Measurements from ENCODE around the gene TSHZ3.

Gene TSHZ3

DNA sequence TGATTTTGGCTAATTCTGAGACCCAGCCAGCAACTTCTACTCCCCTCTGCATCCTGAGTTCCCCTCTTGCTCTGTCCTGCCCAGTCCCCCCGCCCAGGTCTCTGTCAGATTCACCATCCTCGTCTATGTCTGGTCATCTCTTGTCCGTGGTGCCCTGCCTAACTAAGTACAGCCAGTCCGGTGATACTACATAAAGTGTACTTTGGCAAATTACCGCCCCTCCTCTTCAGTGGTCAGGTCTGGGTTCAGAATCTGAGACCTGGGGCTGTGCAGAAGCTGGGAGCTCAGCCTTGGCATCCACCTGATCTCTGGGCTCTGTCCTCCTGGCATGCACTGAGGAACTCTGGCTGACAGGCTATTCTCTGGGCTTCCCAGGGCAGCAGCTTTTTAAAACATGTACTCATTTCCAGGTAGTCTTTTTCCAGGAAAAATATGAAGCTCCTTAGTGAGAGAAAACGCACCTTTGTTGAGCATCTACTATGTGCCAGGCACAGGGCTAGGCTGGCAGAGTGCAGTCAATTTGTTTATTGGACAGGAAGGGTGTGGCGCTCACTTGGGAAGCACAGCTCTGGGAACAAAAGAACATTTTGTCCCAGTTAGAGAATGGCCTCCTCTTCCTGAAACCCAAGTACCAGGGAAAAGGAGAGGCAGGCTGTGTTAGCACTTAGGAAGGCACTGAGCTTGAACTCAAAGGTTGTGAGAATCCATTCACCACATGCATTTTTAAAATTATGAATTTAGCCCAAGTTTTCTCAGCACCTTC is 88.9 kb downstream of the TSHZ3 start:
- DNase-seq = no peak

DNA sequence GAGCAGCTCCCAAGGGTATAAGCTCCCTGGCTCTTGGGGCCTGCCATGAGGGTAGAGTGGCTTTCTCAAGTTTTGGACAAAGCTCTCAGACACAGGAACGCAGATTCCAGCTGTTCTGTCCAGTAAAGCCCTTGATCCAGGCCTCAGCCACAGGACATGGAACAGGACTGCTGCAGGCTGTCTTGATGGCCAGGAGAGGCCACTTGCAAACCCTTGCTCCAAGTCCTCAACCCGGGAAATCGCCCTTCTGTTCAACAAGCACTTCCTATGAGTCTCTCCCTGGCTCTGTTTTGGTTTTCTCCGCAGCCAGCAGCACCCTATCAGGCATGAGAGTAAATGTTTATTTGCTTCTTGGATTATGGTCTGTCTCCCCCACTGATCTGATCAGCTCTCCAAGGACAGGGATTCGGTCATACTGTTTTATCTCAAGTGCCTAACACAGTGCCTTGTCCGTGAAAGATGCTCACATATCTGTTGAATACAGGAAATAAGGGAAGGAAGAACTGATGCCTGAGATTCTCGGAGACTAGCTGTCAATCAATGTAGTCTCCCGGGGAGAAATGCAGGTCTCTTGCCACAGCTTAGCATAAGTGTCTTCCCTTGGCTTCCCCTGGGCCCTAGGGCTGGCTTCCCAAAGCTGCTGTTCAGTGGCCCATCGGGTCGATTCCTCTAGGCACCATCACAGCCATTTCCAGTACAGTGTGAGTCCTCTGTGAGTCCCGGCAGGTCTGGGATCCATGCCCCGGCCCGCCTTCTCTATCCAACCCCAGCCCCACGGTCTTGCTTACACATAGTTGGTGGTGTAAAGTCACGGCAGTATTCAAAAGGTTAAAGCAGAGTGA is 90.8 kb downstream of the TSHZ3 start:
- no peak for DNase-seq

DNA sequence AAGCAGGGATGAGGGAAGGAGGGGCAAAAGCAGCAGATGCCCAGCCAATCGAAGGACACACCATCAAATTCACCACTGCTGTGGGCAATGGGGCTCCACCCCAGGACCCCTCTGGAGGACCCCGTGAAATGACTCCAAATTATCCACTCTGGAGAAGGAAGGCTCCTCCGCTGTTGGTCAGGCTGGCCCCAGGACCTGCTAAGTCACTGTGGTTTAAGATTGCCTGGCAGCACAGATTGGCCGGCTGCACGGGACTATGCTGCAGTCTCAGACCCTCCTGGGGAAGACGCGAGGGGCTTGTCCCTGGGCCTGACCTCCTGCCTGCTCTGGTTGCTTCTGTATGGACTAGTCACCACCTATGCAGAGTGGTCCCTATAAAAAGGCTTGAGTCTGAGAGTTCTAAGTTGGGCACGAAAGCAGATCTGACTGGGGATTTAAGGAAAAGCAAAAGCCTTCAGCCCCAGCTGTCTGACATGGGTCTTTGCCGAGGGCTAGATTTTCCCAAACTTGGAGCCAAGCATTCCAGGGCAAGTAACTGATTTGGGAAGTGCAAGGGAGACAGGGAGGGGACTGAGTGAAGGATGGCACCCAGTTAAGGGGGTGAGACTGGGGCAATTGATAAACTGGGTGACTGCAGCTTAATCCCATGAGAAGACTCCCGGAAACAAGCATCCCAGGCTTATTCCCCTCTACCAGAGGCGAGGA is 91.7 kb downstream of the TSHZ3 start:
- no peak for DNase-seq

DNA sequence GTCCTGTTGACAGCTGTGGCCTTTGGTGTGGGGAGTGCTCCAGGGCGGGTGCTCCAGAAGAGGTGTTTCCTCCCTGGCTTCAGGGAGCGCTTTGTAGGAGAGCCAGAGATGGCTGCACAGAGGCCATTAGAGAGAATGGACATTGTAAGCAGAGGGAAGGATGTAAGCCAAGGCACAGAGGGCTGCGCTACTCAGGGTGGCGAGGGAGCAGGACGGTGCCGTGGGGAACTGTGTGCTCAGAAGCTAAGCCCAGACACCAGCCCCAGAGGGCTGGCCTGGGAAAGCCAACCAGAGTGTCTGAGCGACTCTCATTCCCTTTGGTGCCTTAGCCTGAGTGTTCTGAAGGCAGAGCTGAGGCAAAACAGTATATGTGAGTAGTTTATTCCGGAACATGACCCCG is 92.2 kb downstream of the TSHZ3 start:
- DNase-seq = no peak

DNA sequence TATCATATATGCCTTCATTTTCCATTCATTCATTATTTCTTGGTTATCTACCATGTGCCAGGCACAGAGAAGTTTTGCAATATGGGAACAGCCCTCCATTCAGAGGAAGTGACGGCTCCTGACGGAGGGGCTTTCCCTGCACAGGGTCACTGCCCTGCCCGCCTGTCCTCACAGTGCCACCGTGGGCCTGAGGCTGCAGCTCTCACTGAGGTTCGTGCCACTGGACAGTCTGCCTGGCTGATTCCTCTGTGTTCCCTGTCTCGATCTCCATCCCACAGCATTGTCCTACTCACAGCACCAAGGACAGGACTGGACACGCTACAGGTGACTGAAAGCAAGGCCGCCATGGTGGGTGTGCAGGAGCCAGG is 92.7 kb downstream of the TSHZ3 start:
- no peak for DNase-seq

DNA sequence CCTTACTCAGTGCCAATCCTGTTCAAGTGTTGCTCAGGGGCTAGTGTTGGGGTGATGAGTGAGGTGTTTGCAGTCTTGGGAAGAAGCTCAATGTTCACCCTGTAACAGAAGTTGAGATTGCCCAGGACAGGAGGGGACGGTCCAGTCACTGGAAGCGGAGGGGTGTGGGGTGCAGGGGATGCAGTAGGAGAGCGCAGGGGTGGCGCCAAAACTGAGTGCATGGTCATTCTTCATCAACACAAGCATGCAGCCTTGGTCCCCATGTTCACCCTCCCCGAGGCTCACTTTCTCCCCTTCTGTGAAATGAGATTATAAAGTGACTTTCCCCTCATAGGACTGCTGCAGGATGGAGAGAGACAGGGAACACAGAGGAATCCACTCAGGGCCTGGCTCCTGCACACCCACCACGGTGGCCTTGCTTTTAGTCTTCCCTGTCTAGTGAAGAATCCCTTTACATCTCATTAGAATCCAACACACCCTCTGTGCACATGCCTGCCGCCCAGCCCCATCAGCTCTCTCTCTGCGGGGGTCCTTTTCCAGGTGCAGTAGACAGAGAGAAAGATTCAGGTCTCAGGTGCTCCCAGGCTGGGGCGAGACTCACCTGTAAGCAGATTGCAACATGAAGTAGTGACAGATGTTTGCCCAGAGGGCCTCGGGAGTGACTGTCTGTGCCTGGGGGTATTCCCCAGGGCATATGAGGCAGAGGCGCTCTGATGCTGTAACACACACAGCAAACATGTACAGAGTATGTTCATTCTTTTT is 93.2 kb downstream of the TSHZ3 start:
- no peak for DNase-seq

DNA sequence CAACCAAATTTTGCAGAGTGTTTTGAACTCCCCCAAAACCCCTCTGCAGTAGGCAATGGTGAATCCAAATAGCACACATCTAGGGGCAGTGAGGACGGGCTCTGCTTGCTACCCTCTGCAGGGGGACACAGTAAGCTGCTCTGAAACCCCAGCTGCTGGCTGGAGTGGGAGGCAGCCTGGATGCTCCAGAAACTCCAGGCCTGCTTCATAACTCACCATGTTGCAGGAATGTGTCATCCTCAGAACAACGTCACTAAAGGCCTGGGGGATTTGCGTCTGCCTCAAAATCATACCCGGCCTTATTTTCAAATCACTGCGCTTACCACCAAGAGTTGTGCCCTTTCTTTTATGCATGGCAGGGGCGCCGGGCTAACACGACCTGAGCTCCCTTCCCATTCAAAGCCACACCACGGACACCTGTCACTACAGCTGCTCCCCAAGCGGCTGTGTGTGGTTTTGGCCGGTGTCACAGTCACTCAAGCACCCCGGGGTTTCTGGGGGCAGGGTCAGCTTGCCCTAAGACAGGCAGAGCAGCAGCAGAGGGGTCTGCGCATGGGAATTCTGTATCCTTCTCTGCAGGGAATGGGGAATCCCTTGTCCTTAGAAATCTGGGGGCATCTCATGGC is 93.9 kb downstream of the TSHZ3 start:
- DNase-seq = no peak

DNA sequence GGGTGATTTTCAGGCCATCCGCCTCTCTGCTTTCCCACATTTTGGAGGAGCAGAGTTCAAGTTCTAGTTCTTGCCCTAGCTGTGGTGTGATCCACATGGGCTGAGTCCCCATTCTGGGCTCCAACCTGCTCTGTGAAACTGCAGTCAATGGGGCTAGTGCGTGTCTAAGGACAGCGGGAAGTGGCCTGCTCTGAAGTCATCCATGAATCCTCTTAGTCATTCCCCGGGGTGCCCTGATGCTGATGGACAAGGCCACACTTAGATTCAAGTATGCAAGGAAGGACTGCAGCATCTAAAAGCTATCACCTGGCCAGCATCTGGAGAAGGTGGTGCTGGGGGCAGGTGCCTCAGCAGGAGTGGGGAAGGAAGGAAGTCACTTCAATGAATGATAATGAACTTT is 94.6 kb downstream of the TSHZ3 start:
- DNase-seq = no peak

DNA sequence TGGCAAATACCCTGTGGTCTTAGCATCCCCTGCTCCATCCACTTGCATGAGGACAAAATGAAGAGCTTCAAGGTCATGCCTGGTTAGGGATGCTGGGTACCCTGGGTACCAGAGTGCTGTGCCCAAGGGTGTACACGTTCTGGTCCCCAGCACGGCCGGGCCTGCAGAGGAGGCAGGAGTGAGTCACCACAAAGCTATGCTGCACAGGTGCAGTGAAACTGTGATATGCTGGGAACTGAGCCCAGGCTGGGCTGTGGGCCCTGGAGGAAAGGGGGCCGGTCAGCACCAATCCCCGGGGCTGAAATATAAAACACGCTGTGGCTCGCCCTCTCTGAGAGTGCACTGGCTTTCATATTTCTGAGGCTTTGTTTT is 95.1 kb downstream of the TSHZ3 start:
- no peak for DNase-seq

DNA sequence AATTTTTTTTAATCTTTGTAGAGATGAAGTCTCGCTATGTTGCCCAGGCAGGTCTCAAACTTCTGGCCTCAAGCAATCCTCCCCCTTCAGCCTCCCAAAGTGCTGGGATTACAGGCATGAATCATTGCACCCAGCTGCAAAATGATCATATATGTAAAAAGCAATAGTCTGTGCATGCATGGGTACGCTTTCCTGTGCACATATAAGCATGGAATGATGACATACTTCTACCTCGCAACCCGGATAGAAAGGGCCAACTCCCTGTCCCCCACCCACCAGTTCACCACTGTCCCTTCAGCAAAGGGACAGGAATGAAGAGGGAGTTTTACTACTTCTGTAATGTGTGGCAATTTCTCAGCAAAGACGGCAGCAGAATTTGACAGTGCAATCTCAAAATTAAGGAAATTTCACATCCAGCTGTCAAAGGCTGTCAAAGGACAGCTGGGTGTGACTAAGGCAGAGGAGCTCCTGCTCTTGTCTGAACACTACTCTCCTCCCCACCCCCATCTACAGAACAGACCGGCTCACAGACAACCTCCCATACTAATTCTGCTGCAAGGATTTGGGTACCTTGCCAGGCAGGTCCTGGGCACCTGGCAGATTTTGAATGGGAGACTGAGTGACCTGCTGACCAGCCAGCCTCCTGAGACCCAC is 95.6 kb downstream of the TSHZ3 start:
- DNase-seq = no peak

DNA sequence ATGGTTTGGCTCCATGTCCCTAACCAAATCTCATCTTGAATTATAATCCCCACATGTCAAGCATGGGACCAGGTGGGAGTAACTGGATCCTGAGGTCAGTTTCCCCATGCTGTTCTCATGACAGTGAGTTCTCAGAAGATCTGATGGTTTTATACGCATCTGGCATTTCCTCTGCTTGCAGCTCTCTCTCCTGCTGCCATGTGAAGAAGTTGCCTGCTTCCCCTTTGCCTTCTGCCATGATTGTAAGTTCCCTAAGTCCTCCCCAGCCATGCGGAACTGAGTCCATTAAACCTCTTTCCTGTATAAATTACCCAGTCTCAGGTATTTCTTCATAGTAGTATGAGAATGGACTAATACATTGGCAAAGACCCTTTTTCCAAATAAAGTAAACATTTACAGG is 96.8 kb downstream of the TSHZ3 start:
- DNase-seq = no peak

DNA sequence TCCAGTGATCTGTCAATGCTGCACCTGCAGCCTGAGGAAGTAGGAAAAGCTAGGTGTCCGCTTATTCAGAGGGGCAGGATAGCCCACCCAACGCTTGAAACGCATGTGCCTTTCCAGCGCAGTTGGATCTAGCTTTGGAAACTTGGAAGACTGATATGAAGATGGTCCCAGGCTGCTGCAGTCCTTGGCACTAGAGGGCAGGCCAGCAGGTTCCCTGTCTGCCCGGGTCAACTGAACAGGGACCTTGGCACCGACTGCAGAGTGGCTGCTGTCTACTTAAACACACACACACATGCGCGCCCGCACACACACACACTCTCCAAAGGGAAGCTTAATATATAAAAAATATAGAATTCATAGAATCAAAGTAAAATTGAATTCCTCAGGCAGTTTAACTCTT is 100.0 kb downstream of the TSHZ3 start:
- no peak for DNase-seq

DNA sequence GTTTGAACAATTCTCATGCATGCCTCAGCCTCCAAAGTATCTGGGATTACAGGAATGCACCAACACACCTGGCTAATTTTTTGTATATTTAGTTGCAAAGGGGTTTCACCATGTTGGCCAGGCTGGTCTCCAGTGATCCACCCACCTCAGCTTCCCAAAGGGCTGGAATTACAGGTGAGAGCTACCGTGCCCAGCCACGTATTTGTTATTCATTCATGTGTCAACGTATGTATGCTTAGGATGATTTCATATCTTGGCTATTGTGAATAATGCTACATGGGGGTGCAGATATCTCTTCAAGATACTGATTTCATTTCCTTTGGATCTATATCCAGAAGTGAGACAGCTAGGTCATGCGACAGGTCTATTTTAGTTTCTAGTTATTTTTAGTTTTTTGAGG is 113.4 kb downstream of the TSHZ3 start:
- DNase-seq = no peak

DNA sequence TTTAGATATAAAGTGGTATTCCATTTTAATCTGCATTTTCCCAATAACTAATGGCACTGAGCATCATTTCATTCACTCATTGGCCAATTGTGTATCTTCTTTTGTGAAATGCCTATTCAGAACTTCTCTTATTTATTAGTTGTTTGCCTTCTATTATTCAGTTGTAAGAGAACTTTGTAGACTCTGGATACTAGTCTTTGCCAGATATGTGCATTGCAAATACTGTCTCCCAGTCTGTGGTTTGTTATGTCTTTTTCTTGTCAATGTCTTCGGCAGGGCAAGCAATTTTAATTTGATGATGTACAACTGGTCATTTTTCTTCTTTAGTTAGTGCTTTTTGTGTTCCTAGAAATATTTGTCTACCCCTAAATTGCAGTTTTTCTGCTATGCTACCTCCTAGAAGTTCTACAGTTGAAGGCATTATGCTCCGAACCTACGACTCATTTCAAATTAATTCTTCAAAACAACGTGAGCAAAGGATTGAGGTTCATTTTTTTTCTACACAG is 115.9 kb downstream of the TSHZ3 start:
- no peak for DNase-seq

DNA sequence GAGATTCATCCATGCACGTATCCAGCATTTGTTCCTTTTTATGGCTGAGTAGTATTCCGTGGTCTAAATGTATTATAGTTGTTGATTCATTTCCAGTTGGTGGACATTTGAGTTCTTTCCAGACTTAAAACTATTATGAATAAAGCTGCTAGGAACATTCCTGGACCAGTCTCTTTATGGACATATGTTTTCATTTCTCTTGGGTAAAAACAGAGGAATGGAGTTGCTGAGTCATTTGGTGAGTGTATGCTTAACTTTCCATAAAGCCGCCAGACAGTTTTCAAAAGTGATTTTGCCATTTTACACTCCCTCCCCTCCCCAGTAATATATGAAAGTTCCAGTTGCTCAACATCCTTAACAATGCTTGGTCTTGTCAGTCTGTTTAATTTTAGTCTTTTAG is 116.4 kb downstream of the TSHZ3 start:
- DNase-seq = no peak

DNA sequence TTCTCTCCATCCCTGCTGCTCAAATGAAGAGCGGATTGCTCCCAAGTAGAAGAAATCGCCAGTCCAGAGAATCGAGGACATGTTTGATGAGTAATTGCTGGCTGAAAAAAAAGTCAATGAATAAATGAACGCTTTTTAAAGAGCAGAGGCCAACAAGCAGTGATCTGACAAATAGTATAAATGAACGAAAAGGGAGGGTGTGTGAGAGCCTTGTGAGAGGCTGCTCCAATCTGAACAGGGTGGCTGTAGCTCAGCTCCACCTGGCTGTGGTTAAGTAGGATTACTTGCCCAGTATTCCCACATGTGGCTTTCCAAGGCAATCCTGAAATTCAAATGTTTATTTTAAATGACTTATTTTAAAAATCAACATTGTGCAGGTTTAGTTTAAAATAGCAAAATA is 117.1 kb downstream of the TSHZ3 start:
- DNase-seq = no peak

DNA sequence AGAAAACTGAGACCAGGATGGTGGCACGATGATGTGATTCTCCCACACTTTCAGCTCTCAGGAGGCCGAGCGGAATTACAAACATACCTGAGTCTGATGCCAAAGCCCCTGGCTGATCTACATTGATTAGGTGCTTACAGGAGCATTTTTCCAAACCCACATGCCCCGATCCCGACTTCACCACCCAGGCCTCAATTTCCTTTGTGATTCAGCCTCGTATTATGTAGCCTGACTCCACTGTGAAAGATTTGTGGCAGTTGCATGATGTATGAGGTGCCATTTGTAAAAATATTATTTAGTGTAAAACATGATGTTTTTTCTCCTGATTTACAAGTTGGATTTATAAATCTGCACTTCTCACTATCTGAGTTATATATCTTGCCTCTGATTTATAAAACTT is 118.0 kb downstream of the TSHZ3 start:
- DNase-seq = no peak

DNA sequence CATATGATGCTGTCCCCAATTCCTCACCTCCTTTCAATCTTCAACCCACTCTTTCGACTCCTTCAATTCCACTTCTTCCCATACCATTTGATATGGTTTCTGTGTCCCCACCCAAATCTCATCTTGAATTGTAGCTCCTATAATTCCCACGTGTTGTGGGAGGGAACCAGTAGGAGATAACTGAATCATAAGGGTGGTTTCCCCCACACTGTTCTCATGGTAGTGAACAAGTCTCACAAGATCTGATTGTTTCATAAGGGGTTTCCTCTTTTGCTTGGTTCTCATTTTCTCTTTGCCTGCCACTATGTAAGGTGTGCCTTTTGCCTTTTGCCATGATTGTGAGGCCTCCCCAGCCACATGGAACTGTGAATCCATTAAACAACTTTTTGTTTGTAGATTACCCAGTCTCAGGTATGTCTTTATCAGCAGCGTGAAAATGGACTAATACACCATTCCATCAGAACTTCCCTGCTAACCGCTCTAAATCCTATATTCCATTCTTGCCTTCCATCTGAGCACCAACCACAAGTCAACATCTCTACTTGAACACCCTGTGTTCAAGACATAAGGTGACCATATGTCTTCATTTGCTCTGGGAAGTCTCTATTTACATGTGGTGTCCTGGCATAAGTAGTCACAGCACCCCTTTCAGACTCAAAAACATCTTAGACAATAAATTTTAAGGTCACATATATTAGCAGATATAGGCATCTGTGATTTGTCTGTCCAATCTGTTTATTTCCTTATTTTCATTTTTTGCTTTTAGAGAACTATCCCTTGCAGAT is 122.9 kb downstream of the TSHZ3 start:
- no peak for DNase-seq

Measured in activated CD4-positive, alpha-beta T cell treated with anti-CD3 and anti-CD28 coated beads for 48 hours (primary cell).